ENCODE results near the gene PCSK1N.

- TF ChIP-seq POLR2AphosphoS5 (IDR thresholded peaks at IDR 0.05; ENCODE audit: low read depth) (no peak), CTCF (IDR thresholded peaks at IDR 0.05; ENCODE audit: insufficient read depth, low read length) (no peak)
Observed at GRCh38 chrX:48784726-48785125, 50.7 kb downstream of the PCSK1N start.

Measured in HL-60 (cell line).